Upper lobe of right lung (tissue), 1 donor: ENCODE measurements around the gene PPM1M. TPM values are rescaled to one million over a fixed set of nuclear protein-coding genes. Genes with fewer than 3 reads are reported as not detected.
"Not testable (repeated sequence)": the region's sequence is repeated elsewhere in the genome, so short reads cannot be mapped to it uniquely, and the experiment has no call there.

Source experiments
- ATAC-seq: fragments of 200-7000 bp; cut with Tn5 transposase; one replicate; pipeline ENCODE4 v1.9.1; 2020; ENCODE audit warnings: mild to moderate bottlenecking, moderate library complexity
- DNase-seq: peaks from one replicate; pipeline ENCODE4 v3.0.0-alpha.2; 2020
- H3K27ac ChIP-seq: fragments of 200-600 bp; one replicate; pipeline ENCODE4 v1.8.0; 2022
- H3K27me3 ChIP-seq: fragments of 200-600 bp; one replicate; pipeline ENCODE4 v1.8.0; 2022; ENCODE audit warnings: mild to moderate bottlenecking
- H3K36me3 ChIP-seq: fragments of 200-600 bp; one replicate; pipeline ENCODE4 v1.8.0; 2022
- H3K4me1 ChIP-seq: fragments of 200-600 bp; one replicate; pipeline ENCODE4 v1.8.0; 2022
- H3K4me3 ChIP-seq: fragments of 200-600 bp; one replicate; pipeline ENCODE4 v1.8.0; 2022; ENCODE audit warnings: mild to moderate bottlenecking
- H3K9me3 ChIP-seq: fragments of 200-600 bp; one replicate; pipeline ENCODE4 v1.8.0; 2022
- CTCF ChIP-seq: fragments of 200-600 bp; IDR thresholded peaks from one replicate; pipeline ENCODE4 v1.8.0; 2022; ENCODE audit warnings: antibody characterized with exemption
- intact Hi-C: fragments of 100-400 bp; cut with DNase I; formaldehyde crosslinking; loops from one replicate; pipeline ENCODE4 v1.11.0; 2022
- total RNA-seq: library from RNA; stranded (reverse); fragmentation: NEBNext Ultra II Directional; extraction: Animal tissue kit (Norgen Biotek cat#: 25700); gene quantifications from one replicate; pipeline ENCODE4 v1.2.1, GENCODE V29; 2021
- donor health status: DM: no; HTN: yes; CAD: no; lungs with severe emphysema.

The PPM1M gene
- total RNA-seq, 1 donor from 2014 or later = 44.0 TPM

- H3K4me1 ChIP-seq = no peaks in the 10 kb centered on the region
- no peaks in the 10 kb centered on the region for H3K27me3 ChIP-seq
- peaks cover 97% of the 10 kb centered on the region for H3K36me3 ChIP-seq
- no peaks in the 10 kb centered on the region for H3K9me3 ChIP-seq
- DNase-seq = no peak
- TF ChIP-seq CTCF = no peak
- no peak overlapping the region for H3K27ac ChIP-seq
- ATAC-seq = no peak
- intact Hi-C loops = no loop called here
- no peak overlapping the region for H3K4me3 ChIP-seq
These were observed 16.9 kb downstream of the PPM1M start for GRCh38 chr3:52262447-52262846.

DNA sequence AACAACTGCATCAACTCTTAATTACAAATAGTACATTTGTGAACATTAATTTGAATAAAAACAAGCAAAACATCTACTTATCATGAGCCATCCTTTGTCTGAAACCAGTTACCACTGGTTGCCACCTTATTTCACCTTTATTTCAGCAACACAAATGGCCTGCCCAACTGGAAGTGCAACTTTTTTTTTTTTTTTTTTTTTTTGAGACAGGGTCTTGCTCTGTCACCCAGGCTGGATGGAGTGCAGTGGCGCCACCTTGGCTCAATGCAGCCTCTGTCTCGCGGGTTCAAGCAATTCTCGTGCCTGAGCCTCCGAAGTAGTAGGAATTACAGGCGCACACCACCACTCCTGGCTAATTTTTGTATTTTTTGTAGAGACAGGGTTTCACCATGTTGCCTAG lies 19.8 kb downstream of the PPM1M start:
- H3K36me3 ChIP-seq = peaks cover 97% of the 10 kb centered on the region
- H3K4me3 ChIP-seq = no peak overlapping the region
- H3K27ac ChIP-seq = no peak overlapping the region
- peaks cover 26% of the 10 kb centered on the region for H3K4me1 ChIP-seq
- no peaks in the 10 kb centered on the region for H3K9me3 ChIP-seq
- ATAC-seq (no peak), DNase-seq (no peak)
- no peak for TF ChIP-seq CTCF
- H3K27me3 ChIP-seq = no peaks in the 10 kb centered on the region
- intact Hi-C loops = no loop called here

GRCh38 chr3:52268036-52268435 lies 22.5 kb downstream of the PPM1M start:
- Histone ChIP-seq H3K27me3 (no peaks in the 10 kb centered on the region), H3K4me1 (peaks cover 53% of the 10 kb centered on the region), H3K9me3 (no peaks in the 10 kb centered on the region), H3K27ac (no peak overlapping the region), H3K36me3 (peaks cover 70% of the 10 kb centered on the region), H3K4me3 (no peak overlapping the region)
- intact Hi-C loops = no loop called here
- ATAC-seq (peak; percentile 44), DNase-seq (no peak)
- TF ChIP-seq CTCF = no peak

- H3K36me3 ChIP-seq = peaks cover 59% of the 10 kb centered on the region
- H3K27ac ChIP-seq = peak overlapping the region; percentile 55
- DNase-seq = no peak
- H3K4me3 ChIP-seq = no peak overlapping the region
- H3K9me3 ChIP-seq = no peaks in the 10 kb centered on the region
- intact Hi-C loops = no loop called here
- peaks cover 70% of the 10 kb centered on the region for H3K4me1 ChIP-seq
- TF ChIP-seq CTCF = no peak
- no peak for ATAC-seq
- no peaks in the 10 kb centered on the region for H3K27me3 ChIP-seq
These were observed 24.2 kb downstream of the PPM1M start for GRCh38 chr3:52269776-52270175.

GRCh38 chr3:52270252-52270754 lies 24.7 kb downstream of the PPM1M start:
- H3K4me3 ChIP-seq = peak overlapping the region; percentile 2
- H3K4me1 ChIP-seq = peaks cover 75% of the 10 kb centered on the region
- DNase-seq = no peak
- intact Hi-C loops = no loop called here
- H3K9me3 ChIP-seq = no peaks in the 10 kb centered on the region
- ATAC-seq = peak; percentile 55
- H3K36me3 ChIP-seq = peaks cover 57% of the 10 kb centered on the region
- H3K27ac ChIP-seq = peak overlapping the region; percentile 55
- no peaks in the 10 kb centered on the region for H3K27me3 ChIP-seq
- no peak for TF ChIP-seq CTCF

DNA sequence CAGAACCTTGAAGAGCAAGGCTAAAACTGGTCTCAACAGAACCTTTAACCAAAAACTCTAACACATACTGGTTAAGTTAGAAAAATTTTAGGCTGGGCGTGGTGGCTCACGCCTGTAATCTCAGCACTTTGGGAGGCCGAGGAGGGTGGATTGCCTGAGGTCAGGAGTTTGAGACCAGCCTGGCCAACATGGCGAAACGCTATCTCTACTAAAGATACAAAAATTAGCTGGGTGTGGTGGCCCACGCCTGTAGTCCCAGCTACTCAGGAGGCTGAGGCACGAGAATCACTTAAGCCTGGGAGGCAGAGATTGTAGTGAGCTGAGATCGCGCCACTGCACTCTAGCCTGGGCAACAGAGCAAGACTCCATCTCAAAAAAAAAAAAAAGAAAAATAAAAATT lies 26.6 kb downstream of the PPM1M start:
- H3K27me3 ChIP-seq, H3K9me3 ChIP-seq, DNase-seq, intact Hi-C loops, ATAC-seq, H3K4me3 ChIP-seq: not testable (repeated sequence)
- Histone ChIP-seq H3K27ac (peak overlapping the region; percentile 55), H3K36me3 (peaks cover 38% of the 10 kb centered on the region), H3K4me1 (peaks cover 94% of the 10 kb centered on the region)
